Choroid plexus epithelial cell (primary cell): ENCODE data around the gene UNC13B.

Source experiments
- DNase-seq: peaks from one replicate; pipeline ENCODE4 v3.0.0-alpha.2; 2010; ENCODE audit warnings: low read depth
- H3K4me3 ChIP-seq: 2 replicates; pipeline ENCODE4 v1.5.1; 2011; ENCODE audit warnings: low read depth, mild to moderate bottlenecking, control low read depth, low read length, moderate library complexity
- TF ChIP-seq, protein P1 (sequence below): conservative IDR thresholded peaks from 2 replicates; pipeline ENCODE4 v1.5.1; 2011; ENCODE audit warnings: low read depth, mild to moderate bottlenecking, control low read depth, inconsistent platforms, low read length, moderate library complexity

Gene UNC13B

DNA sequence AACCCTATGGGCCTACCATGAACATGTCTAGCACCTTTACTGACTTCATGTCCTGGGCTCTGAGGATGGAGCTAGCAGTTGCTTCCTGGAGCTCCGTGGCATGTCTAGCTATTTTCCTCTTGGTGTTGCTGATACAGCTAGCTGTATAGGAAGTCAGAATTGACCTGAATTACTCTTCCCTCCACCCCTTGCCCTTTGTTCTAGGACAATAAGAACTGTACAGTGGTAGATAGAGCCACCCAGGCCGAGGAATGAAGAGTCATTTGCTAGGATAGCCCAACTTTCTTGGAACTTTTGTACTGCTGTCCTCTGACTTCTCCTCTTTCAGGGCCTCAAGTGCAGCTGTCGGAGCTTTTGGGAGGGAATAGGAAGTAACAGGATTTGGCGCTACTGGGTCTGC is 218.2 kb downstream of the UNC13B start:
- no peak for DNase-seq
- TF ChIP-seq, protein P1, sequence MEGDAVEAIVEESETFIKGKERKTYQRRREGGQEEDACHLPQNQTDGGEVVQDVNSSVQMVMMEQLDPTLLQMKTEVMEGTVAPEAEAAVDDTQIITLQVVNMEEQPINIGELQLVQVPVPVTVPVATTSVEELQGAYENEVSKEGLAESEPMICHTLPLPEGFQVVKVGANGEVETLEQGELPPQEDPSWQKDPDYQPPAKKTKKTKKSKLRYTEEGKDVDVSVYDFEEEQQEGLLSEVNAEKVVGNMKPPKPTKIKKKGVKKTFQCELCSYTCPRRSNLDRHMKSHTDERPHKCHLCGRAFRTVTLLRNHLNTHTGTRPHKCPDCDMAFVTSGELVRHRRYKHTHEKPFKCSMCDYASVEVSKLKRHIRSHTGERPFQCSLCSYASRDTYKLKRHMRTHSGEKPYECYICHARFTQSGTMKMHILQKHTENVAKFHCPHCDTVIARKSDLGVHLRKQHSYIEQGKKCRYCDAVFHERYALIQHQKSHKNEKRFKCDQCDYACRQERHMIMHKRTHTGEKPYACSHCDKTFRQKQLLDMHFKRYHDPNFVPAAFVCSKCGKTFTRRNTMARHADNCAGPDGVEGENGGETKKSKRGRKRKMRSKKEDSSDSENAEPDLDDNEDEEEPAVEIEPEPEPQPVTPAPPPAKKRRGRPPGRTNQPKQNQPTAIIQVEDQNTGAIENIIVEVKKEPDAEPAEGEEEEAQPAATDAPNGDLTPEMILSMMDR, result no peak

DNA sequence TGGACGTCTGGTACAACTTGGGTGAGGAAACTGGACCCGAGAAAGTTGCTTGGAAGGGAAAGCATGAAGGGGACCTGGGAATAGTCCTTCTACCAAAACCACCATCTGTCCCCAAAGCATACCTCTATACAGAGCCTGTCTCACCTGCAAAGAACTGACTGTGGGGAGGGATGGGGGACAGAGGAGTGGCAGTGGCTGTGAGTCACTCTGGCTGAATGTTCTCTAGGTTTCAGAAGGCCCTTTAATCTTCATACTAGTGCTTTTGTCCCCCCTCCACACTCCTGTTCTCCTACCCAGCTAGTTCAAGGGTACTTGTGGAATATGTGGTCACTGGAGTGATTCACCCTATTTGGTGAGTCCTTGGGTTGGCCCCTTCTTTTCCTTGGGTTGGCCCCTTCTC is 218.8 kb downstream of the UNC13B start:
- DNase-seq, result no peak
- TF ChIP-seq, protein P1, result no peak
- no peak overlapping the region for H3K4me3 ChIP-seq

More for the DNA sequence above, 218.2 kb downstream of the UNC13B start:
- H3K4me3 ChIP-seq, result no peak overlapping the region

DNA sequence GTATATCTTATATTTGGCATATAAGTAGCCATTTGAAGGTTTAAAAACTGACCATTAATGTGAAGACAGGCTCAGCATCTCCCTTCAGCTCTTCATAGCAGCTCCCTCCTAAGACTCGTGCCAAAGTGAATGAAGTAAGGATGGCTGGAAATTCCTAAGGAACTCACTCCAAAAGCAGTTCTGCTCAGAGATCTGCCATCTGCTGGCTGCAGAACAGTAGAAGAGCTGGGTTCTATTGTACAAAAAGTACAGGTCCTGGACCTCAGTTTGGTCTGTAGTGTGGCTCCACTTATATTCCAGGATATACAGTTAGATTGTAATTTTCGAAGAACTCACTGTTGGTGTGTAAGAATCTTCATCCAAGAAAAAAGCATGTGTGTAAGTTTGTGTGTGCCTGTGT is 223.2 kb downstream of the UNC13B start:
- DNase-seq, result peak; percentile 85
- TF ChIP-seq, protein P1, result peak; percentile 86

DNA sequence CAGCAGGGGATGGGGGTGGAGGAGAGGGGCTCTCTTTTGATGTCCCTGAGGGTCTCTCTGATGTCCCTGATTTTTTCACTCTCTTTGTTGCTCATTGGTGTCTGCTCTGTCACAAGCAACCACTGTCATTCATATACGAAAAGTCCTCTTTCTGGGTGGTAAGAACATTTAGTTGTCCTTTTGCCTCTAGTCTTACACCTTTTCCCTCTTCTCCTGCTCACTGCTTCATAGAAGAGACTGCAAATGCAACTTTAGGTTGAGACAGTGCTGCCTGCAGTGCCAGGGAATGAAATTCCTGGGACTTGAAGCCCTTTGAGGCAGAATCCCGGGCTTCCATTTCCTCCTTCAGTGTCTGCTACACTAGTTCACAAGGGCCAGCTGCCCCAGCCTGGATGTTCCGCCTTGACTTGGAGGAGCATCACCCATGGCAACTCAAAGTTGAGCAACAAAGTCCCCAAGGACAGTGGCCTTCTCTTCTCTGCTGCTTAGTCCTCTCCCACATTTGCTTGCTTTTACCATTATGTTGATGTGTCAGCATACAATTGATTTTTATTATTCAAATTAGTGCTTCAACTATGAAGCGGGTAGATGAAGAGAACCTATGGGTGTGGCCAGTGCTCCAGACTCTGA is 233.4 kb downstream of the UNC13B start:
- no peak overlapping the region for H3K4me3 ChIP-seq
- TF ChIP-seq, protein P1, result no peak
- no peak for DNase-seq

More for the DNA sequence above, 223.2 kb downstream of the UNC13B start:
- H3K4me3 ChIP-seq, result no peak overlapping the region

DNA sequence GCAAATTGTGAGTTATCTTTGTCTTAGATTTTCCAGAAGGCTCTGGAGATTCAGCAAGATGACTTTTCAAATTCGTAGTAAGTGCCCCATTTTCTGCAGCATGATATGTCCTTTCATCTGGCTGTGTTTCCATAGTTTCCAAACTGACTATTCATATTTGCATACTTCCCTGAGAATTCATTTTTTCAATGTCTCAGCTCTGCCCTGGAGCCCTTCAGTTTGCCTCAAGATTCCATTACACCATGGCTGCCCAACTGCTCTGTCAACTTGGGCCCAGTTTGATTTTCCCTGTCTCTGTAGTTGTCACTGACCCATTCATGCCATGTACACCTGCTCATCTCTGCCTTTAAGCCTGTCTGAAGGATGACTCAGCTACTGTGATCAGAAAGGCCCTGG is 233.9 kb downstream of the UNC13B start:
- TF ChIP-seq, protein P1, result no peak
- DNase-seq, result no peak
- H3K4me3 ChIP-seq, result no peak overlapping the region

DNA sequence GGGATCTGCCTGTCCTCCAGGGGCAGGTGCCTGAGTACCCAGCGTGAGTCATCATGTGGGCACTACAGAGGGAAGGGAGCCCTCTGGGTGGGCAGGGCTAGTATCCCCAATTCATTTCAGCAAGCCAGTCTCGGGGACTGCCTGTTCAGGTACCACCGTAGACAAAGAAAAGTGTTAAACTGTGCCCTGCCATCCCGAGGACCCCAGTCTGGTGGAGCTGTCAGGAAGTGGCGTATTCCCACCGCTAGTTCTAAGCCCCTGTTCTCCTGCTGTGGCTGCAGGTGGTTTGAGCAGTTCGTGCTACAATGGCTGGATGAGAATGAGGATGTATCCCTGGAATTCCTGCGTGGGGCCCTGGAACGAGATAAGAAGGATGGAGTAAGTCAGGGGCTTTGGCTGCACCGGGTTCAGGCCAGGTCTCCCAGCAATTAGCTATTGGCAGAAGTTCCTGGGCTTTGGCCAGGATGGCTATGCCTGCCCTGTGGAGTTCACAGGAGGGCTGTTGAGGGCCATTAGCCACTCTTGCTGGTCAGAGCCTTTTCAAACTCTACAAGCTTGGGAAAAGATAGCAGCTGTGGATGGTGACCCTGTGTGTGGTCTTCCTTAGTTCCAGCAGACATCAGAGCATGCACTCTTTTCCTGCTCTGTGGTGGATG is 234.9 kb downstream of the UNC13B start:
- no peak overlapping the region for H3K4me3 ChIP-seq
- TF ChIP-seq, protein P1, result no peak
- no peak for DNase-seq

DNA sequence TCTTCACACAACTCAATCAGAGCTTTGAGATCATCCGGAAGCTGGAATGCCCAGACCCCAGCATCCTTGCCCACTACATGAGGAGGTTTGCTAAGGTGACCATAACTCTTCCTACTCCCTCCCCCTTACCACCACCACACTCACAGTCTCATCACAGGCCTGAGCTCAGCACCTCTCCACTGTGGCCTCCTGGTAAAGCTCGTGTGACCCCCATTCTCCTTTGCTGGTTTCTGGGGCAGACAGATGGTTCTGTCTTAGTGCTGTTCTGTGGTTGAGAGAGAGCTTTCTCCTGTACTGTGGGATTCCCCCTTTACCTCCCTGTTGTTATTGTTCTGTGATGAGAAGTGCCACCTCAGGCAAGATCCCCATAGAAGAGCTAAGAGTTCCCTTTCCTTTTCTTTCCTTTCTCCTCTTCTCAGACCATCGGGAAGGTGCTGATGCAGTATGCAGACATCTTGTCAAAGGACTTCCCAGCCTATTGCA is 235.4 kb downstream of the UNC13B start:
- TF ChIP-seq, protein P1, result no peak
- DNase-seq, result no peak
- H3K4me3 ChIP-seq, result no peak overlapping the region
